Neuronal stem cell (in vitro differentiated cells): Measurements from ENCODE around the gene PRKACB.

Source experiments
- DNase-seq: peaks from one replicate; pipeline ENCODE4 v3.0.0-alpha.2; 2013; ENCODE audit warnings: low spot score
- H2AFZ ChIP-seq: one replicate; pipeline ENCODE4 v1.6.1; 2013; ENCODE audit warnings: mild to moderate bottlenecking, low read length, inconsistent platforms
- H2AK5ac ChIP-seq: 2 replicates; pipeline ENCODE4 v1.6.1; 2013; ENCODE audit warnings: low read depth, mild to moderate bottlenecking, inconsistent platforms, low read length, moderate library complexity, mixed read lengths
- H2BK120ac ChIP-seq: 2 replicates; pipeline ENCODE4 v1.6.1; 2013; ENCODE audit warnings: low read depth, mild to moderate bottlenecking, inconsistent platforms, low read length, moderate library complexity, mixed read lengths
- H2BK12ac ChIP-seq: one replicate; pipeline ENCODE4 v1.6.1; 2013; ENCODE audit warnings: low read length, inconsistent platforms
- H2BK15ac ChIP-seq: 2 replicates; pipeline ENCODE4 v1.6.1; 2013; ENCODE audit warnings: mild to moderate bottlenecking, low read length, inconsistent platforms, mixed read lengths
- H2BK5ac ChIP-seq: one replicate; pipeline ENCODE4 v1.6.1; 2013; ENCODE audit warnings: inconsistent platforms, mild to moderate bottlenecking, low read length, moderate library complexity
- H3K14ac ChIP-seq: one replicate; pipeline ENCODE4 v1.6.1; 2013; ENCODE audit warnings: low read length, inconsistent platforms
- H3K18ac ChIP-seq: 2 replicates; pipeline ENCODE4 v1.6.1; 2013; ENCODE audit warnings: low read length, inconsistent platforms
- H3K23ac ChIP-seq: 2 replicates; pipeline ENCODE4 v1.6.1; 2013; ENCODE audit warnings: low read depth, mild to moderate bottlenecking, mixed read lengths, low read length, inconsistent platforms; ENCODE audit not compliant: poor library complexity
- H3K27ac ChIP-seq: replicated peaks from 3 replicates; pipeline ENCODE4 v1.5.1; 2013; ENCODE audit warnings: low read length, inconsistent platforms
- H3K27me3 ChIP-seq, 3 experiments: 2 replicates each; pipeline ENCODE4 v1.6.1; 2013; ENCODE audit warnings: low read length in 3 of 3, mild to moderate bottlenecking in 2 of 3, inconsistent platforms in 1 of 3, low read depth in 1 of 3, mixed read lengths in 1 of 3, moderate library complexity in 1 of 3; ENCODE audit not compliant: control insufficient read depth in 3 of 3, insufficient read depth in 3 of 3
- H3K36me3 ChIP-seq, 2 donors: replicated peaks in 1 of 2; 2 replicates each; pipeline ENCODE4 v1.6.1; 2013; ENCODE audit warnings: low read length in 2 of 2; ENCODE audit not compliant: control insufficient read depth in 2 of 2, insufficient read depth in 2 of 2
- H3K4ac ChIP-seq: 2 replicates; pipeline ENCODE4 v1.6.1; 2013; ENCODE audit warnings: inconsistent platforms, mild to moderate bottlenecking, low read length, moderate library complexity
- H3K4me1 ChIP-seq, 2 donors: 1 replicate in 1 of 2; 2 replicates in 1 of 2; pipeline ENCODE4 v1.6.1; 2013; ENCODE audit warnings: low read length in 2 of 2, low read depth in 1 of 2; ENCODE audit not compliant: control insufficient read depth in 2 of 2, insufficient read depth in 1 of 2
- H3K4me2 ChIP-seq: one replicate; pipeline ENCODE4 v1.6.1; 2013; ENCODE audit warnings: mild to moderate bottlenecking, low read length, inconsistent platforms; ENCODE audit not compliant: insufficient read depth, poor library complexity, severe bottlenecking
- H3K4me3 ChIP-seq, 2 donors: 2 replicates each; pipeline ENCODE4 v1.5.1; 2013; ENCODE audit warnings: low read length in 2 of 2, mild to moderate bottlenecking in 2 of 2, inconsistent platforms in 1 of 2, moderate library complexity in 1 of 2
- H3K79me1 ChIP-seq: one replicate; pipeline ENCODE4 v1.6.1; 2013; ENCODE audit warnings: low read depth, mild to moderate bottlenecking, inconsistent platforms, low read length, moderate library complexity
- H3K9ac ChIP-seq: one replicate; pipeline ENCODE4 v1.6.1; 2013; ENCODE audit warnings: mild to moderate bottlenecking, low read depth, low read length, inconsistent platforms; ENCODE audit not compliant: poor library complexity
- H3K9me3 ChIP-seq, 2 donors: replicated peaks in 1 of 2; 2 replicates each; pipeline versions ENCODE3 to v1.6.1; 2013; ENCODE audit warnings: low read length in 2 of 2, mild to moderate bottlenecking in 2 of 2, inconsistent platforms in 1 of 2, low read depth in 1 of 2, mixed read lengths in 1 of 2, moderate library complexity in 1 of 2; ENCODE audit not compliant: control insufficient read depth in 2 of 2, insufficient read depth in 1 of 2
- H4K8ac ChIP-seq: one replicate; pipeline ENCODE4 v1.6.1; 2013; ENCODE audit warnings: low read depth, mild to moderate bottlenecking, inconsistent platforms, low read length, moderate library complexity
- H4K91ac ChIP-seq: one replicate; pipeline ENCODE4 v1.6.1; 2013; ENCODE audit warnings: low read length, low read depth, mild to moderate bottlenecking, inconsistent platforms; ENCODE audit not compliant: poor library complexity
- WGBS, 2 donors: extraction: QIAGEN DNeasy Blood & Tissue Kit; methylation state at CpG; one replicate each; pipeline ENCODE4 v1.1.7; 2013; ENCODE audit warnings: missing lambda C conversion rate in 2 of 2, mixed read lengths in 1 of 2; ENCODE audit not compliant: insufficient read length in 2 of 2, insufficient replicate concordance in 1 of 2; ENCODE audit errors: extremely low coverage in 2 of 2; 5-methylcytosine and 5-hydroxymethylcytosine counted together

PRKACB gene

GRCh38 chr1:84163123-84163931 lies 19.3 kb downstream of the PRKACB start:
- Histone ChIP-seq H2BK12ac (no peak overlapping the region), H3K23ac (no peak overlapping the region), H3K27ac (no peak overlapping the region), H2AK5ac (no peak overlapping the region), H2AFZ (no peak overlapping the region), H3K4me2 (no peak overlapping the region), H4K91ac (no peak overlapping the region), H3K36me3 (no peaks in the 10 kb centered on the region), H3K4ac (no peak overlapping the region), H3K79me1 (no peaks in the 10 kb centered on the region), H3K4me1 (no peaks in the 10 kb centered on the region), H4K8ac (no peak overlapping the region), H3K4me3 (no peak overlapping the region), H2BK15ac (no peak overlapping the region), H3K9ac (no peak overlapping the region), H3K27me3 (no peaks in the 10 kb centered on the region), H3K18ac (no peak overlapping the region), H2BK5ac (no peak overlapping the region), H3K14ac (no peak overlapping the region), H2BK120ac (no peak overlapping the region), H3K9me3 (peaks cover 0 to 6% of the 10 kb centered on the region in 2 donors)
- no CpG with 5 or more reads among the region's 7 CpGs for WGBS, 2 donors
- DNase-seq: no peak

DNA sequence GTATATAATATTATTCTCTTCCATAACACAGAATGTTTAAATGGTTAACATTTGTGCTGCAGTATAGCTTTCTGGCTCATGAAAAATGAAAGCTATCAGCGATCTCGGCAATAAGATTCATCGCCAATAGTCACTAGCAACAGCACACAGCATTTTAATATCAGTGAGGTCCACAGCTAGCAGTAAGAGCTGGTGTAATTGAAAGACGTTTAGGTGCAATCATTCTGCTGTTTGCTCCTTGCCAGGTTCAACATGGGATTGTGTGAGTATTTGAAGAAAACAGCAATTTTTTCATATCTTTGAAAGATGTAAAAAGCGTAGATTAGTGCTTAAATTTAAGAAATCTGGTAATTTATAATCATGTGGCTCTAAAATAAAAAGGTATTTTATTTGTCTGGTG lies 20.1 kb downstream of the PRKACB start:
- no peaks in the 10 kb centered on the region for H3K79me1 ChIP-seq
- H2BK5ac ChIP-seq: no peak overlapping the region
- no peak overlapping the region for H2BK15ac ChIP-seq
- H3K27ac ChIP-seq: no peak overlapping the region
- H3K9ac ChIP-seq: no peak overlapping the region
- H2BK12ac ChIP-seq: no peak overlapping the region
- no CpG with 5 or more reads among the region's 5 CpGs for WGBS, 2 donors
- peaks cover 0 to 6% of the 10 kb centered on the region in 2 donors for H3K9me3 ChIP-seq
- H3K27me3 ChIP-seq: no peaks in the 10 kb centered on the region
- H3K36me3 ChIP-seq: no peaks in the 10 kb centered on the region
- H2BK120ac ChIP-seq: no peak overlapping the region
- no peak overlapping the region for H3K18ac ChIP-seq
- no peaks in the 10 kb centered on the region for H3K4me1 ChIP-seq
- H2AK5ac ChIP-seq: no peak overlapping the region
- no peak for DNase-seq
- no peak overlapping the region for H4K91ac ChIP-seq
- no peak overlapping the region for H3K23ac ChIP-seq
- no peak overlapping the region for H3K4ac ChIP-seq
- no peak overlapping the region for H3K4me2 ChIP-seq
- H3K4me3 ChIP-seq: no peak overlapping the region
- H4K8ac ChIP-seq: no peak overlapping the region
- H2AFZ ChIP-seq: no peak overlapping the region
- no peak overlapping the region for H3K14ac ChIP-seq

DNA sequence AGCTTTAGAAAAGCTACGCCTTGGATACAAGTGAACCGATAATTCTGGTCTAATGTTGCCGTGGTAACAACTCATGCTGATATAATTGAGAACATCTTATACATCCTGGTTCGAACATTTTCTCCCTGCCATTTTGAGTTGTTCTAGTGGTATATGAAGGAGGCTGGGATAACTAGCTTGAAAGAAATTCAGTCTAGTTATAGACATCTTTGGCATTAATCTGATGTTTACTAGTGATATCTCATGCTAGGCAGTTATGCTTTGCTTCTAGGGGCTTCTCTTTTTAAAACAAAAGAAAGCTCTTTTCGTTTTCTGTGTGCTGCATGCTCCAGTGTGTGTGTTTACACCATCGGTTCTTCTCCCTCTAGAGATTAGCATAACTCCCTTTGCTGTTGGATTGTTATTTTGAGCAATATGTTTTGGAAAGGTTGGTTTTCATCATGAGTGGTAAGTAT lies 20.5 kb downstream of the PRKACB start:
- Histone ChIP-seq H4K8ac (no peak overlapping the region), H2AFZ (no peak overlapping the region), H3K4me2 (no peak overlapping the region), H2BK5ac (no peak overlapping the region), H4K91ac (no peak overlapping the region), H3K4me3 (no peak overlapping the region), H3K27me3 (no peaks in the 10 kb centered on the region), H3K36me3 (no peaks in the 10 kb centered on the region), H3K27ac (no peak overlapping the region), H3K9ac (no peak overlapping the region), H3K14ac (no peak overlapping the region), H2BK120ac (no peak overlapping the region), H3K9me3 (peaks cover 0 to 6% of the 10 kb centered on the region in 2 donors), H3K4me1 (no peaks in the 10 kb centered on the region), H3K23ac (no peak overlapping the region), H2BK15ac (no peak overlapping the region), H3K4ac (no peak overlapping the region), H2AK5ac (no peak overlapping the region), H2BK12ac (no peak overlapping the region), H3K79me1 (no peaks in the 10 kb centered on the region), H3K18ac (no peak overlapping the region)
- WGBS, 2 donors: no CpG with 5 or more reads among the region's 6 CpGs
- DNase-seq: no peak

DNA sequence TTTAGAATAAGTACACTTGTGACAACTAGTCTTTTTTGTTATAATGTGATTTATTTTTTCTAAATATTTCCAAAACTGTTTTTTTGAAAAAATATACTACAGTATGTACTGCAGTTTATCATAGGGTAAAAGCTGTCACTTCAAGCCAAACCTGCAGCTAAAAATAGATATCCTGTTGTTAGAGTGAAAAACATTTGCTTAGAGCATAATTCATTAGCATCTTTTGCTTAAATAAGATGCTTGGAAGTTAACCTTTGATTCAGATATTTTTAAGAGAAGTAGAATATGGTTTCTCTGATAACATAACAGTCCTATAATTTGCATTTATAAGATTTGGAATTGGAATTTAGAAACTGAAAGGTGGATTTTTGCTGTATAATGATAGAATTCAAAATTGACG lies 21.5 kb downstream of the PRKACB start:
- H2BK15ac ChIP-seq: no peak overlapping the region
- H2AFZ ChIP-seq: no peak overlapping the region
- H2BK12ac ChIP-seq: no peak overlapping the region
- no peaks in the 10 kb centered on the region for H3K27me3 ChIP-seq
- H4K8ac ChIP-seq: no peak overlapping the region
- no peaks in the 10 kb centered on the region for H3K36me3 ChIP-seq
- H3K4me1 ChIP-seq: no peaks in the 10 kb centered on the region
- no peak overlapping the region for H3K18ac ChIP-seq
- H3K14ac ChIP-seq: no peak overlapping the region
- no peak overlapping the region for H4K91ac ChIP-seq
- H3K27ac ChIP-seq: no peak overlapping the region
- H3K9me3 ChIP-seq: peaks cover 0 to 6% of the 10 kb centered on the region in 2 donors
- DNase-seq: no peak
- H2BK120ac ChIP-seq: no peak overlapping the region
- H3K9ac ChIP-seq: no peak overlapping the region
- H3K4me3 ChIP-seq: no peak overlapping the region
- H2BK5ac ChIP-seq: no peak overlapping the region
- no peak overlapping the region for H2AK5ac ChIP-seq
- no CpG with 5 or more reads among the region's 1 CpG for WGBS, 2 donors
- no peaks in the 10 kb centered on the region for H3K79me1 ChIP-seq
- no peak overlapping the region for H3K4me2 ChIP-seq
- H3K4ac ChIP-seq: no peak overlapping the region
- no peak overlapping the region for H3K23ac ChIP-seq
